HG03342 (cell line): ENCODE data around the gene CTU2.

ENCODE experiments used
- ATAC-seq: cut with Tn5 transposase; IDR thresholded peaks from one replicate; pipeline ENCODE4 v1.9.1; 2021; ENCODE audit warnings: mild to moderate bottlenecking, moderate library complexity; ENCODE audit not compliant: unreplicated experiment

CTU2 gene

GRCh38 chr16:88741368-88741767, 35.1 kb downstream of the CTU2 start:
- no peak for ATAC-seq

GRCh38 chr16:88742896-88743605, 36.7 kb downstream of the CTU2 start:
- ATAC-seq: no peak

- no peak for ATAC-seq
These were observed 37.6 kb downstream of the CTU2 start for GRCh38 chr16:88743693-88744576.

- no peak for ATAC-seq
These were observed 38.5 kb downstream of the CTU2 start for GRCh38 chr16:88744577-88745521.

GRCh38 chr16:88746506-88746905, 40.2 kb downstream of the CTU2 start:
- no peak for ATAC-seq

- ATAC-seq: no peak
These were observed 41.4 kb downstream of the CTU2 start for GRCh38 chr16:88747588-88748301.

- ATAC-seq: no peak
These were observed 42.1 kb downstream of the CTU2 start for GRCh38 chr16:88748364-88748763.

- no peak for ATAC-seq
These were observed 43.1 kb downstream of the CTU2 start for GRCh38 chr16:88749358-88749757.

- no peak for ATAC-seq
These were observed 44.6 kb downstream of the CTU2 start for GRCh38 chr16:88750854-88751253.

- no peak for ATAC-seq
These were observed 46.2 kb downstream of the CTU2 start for GRCh38 chr16:88752386-88753002.

GRCh38 chr16:88753191-88753590, 46.9 kb downstream of the CTU2 start:
- no peak for ATAC-seq

GRCh38 chr16:88753602-88754001, 47.3 kb downstream of the CTU2 start:
- no peak for ATAC-seq

- no peak for ATAC-seq
These were observed 48.0 kb downstream of the CTU2 start for GRCh38 chr16:88754109-88754911.

GRCh38 chr16:88754912-88755744, 48.8 kb downstream of the CTU2 start:
- no peak for ATAC-seq

GRCh38 chr16:88755745-88756443, 49.6 kb downstream of the CTU2 start:
- no peak for ATAC-seq

GRCh38 chr16:88758227-88758943, 52.1 kb downstream of the CTU2 start:
- no peak for ATAC-seq

- no peak for ATAC-seq
These were observed 52.6 kb downstream of the CTU2 start for GRCh38 chr16:88758944-88759244.
